ENCODE results near the gene BARHL1. TPM values are rescaled to one million over a fixed set of nuclear protein-coding genes. Genes with fewer than 3 reads are reported as not detected.
A peak's percentile ranks its signal among the peaks of the same experiment; 100 is the strongest.

The BARHL1 gene
- polyA plus RNA-seq, 1 of the 3 experiments (the other 2 are of a cell fraction) = not detected

- H3K4me1 ChIP-seq (ENCODE audit: control insufficient read depth in 1 of 2, insufficient read depth in 2 of 2, low read depth in 1 of 2, low read length in 1 of 2) = no peaks in the 10 kb centered on the region; a peak in 1 of 4 replicates
- H3K27ac ChIP-seq (ENCODE audit: low read depth in 2 of 2, low read length in 1 of 2) = peak overlapping the region in 1 of 2 experiments; percentile 7; a peak in 1 of 4 replicates
- H3K9me2 ChIP-seq = no peaks in the 10 kb centered on the region
- no peak for TF ChIP-seq REST (IDR thresholded peaks at IDR 0.05; ENCODE audit: low read depth, low read length)
- TF ChIP-seq FOXM1 (IDR thresholded peaks at IDR 0.05; ENCODE audit: low read depth) = no peak
- no peak for TF ChIP-seq CHD2 (IDR thresholded peaks at IDR 0.05; ENCODE audit: low read length, partially characterized antibody)
- TF ChIP-seq JUND (IDR thresholded peaks at IDR 0.05) = no peak
- TF ChIP-seq TEAD4 (IDR thresholded peaks at IDR 0.05; ENCODE audit: borderline replicate concordance, insufficient read depth) = no peak
- no peak for TF ChIP-seq EP300 (IDR thresholded peaks at IDR 0.05; ENCODE audit: borderline replicate concordance in 1 of 2, low read depth in 1 of 2, low read length in 1 of 2)
- TF ChIP-seq RAD21 (IDR thresholded peaks at IDR 0.05; ENCODE audit: low read length) = no peak
- TF ChIP-seq, protein P1, sequence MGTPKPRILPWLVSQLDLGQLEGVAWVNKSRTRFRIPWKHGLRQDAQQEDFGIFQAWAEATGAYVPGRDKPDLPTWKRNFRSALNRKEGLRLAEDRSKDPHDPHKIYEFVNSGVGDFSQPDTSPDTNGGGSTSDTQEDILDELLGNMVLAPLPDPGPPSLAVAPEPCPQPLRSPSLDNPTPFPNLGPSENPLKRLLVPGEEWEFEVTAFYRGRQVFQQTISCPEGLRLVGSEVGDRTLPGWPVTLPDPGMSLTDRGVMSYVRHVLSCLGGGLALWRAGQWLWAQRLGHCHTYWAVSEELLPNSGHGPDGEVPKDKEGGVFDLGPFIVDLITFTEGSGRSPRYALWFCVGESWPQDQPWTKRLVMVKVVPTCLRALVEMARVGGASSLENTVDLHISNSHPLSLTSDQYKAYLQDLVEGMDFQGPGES (IDR thresholded peaks at IDR 0.05; ENCODE audit: low read depth, low read length) = no peak
- no peak for TF ChIP-seq EZH2phosphoT487 (IDR thresholded peaks at IDR 0.05; ENCODE audit: borderline replicate concordance, low read depth)
- POLR2A ChIA-PET = no interaction called here
- no peak for DNase-seq
- H3K4me3 ChIP-seq (ENCODE audit: low read depth in 2 of 2, low read length in 1 of 2) = no peak overlapping the region
- no peaks in the 10 kb centered on the region for H3K79me2 ChIP-seq (ENCODE audit: insufficient read depth)
- no peak overlapping the region for H3K9ac ChIP-seq
- H2AFZ ChIP-seq (ENCODE audit: low read depth) = no peak overlapping the region
- H4K20me1 ChIP-seq (ENCODE audit: insufficient read depth) = peaks cover 14% of the 10 kb centered on the region
- WGBS (ENCODE audit: low lambda C conversion rate) = 95% methylated on average over 6 of the region's 6 CpGs
- H3K4me2 ChIP-seq = no peak overlapping the region
- H3K36me3 ChIP-seq (replicated peaks in 1 of 2; ENCODE audit: control insufficient read depth in 1 of 2, insufficient read depth in 2 of 2, low read length in 1 of 2) = peaks cover 16 to 73% of the 10 kb centered on the region in 2 experiments
- peaks cover 6% of the 10 kb centered on the region for H3F3A ChIP-seq (replicated peaks; ENCODE audit: insufficient read depth)
- no peaks in the 10 kb centered on the region for H3K27me3 ChIP-seq (ENCODE audit: insufficient read depth)
- CTCF ChIA-PET = no interaction called here
- H3K9me3 ChIP-seq = no peaks in the 10 kb centered on the region
Measured at GRCh38 chr9:132605387-132605786, 23.0 kb downstream of the BARHL1 start.

DNA sequence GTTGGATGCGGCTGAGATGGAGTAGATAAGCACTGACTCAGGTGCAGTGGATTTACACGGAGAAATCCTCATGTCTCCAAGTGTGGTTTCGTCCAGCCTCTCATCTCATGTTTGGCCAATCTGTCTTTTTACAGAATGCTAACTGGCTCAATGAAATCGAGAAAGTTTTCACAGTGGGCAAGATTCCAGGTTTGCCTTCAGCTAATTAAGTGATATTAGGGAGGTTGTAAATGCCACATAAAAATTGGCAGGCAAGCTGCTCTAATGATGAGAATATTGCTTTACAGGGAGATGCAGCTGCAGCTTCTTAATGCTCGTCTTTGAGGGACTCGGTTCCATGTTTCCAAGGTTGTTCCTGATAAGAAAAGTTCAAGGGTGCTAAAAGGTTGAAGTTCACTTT, 23.7 kb downstream of the BARHL1 start:
- 82% methylated on average over 6 of the region's 6 CpGs for WGBS (ENCODE audit: low lambda C conversion rate)
- Histone ChIP-seq H3K9me3 (no peaks in the 10 kb centered on the region), H3K79me2 (ENCODE audit: insufficient read depth) (no peaks in the 10 kb centered on the region), H3F3A (replicated peaks; ENCODE audit: insufficient read depth) (peaks cover 6% of the 10 kb centered on the region), H3K4me2 (no peak overlapping the region), H3K4me1 (ENCODE audit: control insufficient read depth in 1 of 2, insufficient read depth in 2 of 2, low read depth in 1 of 2, low read length in 1 of 2) (no peaks in the 10 kb centered on the region; a peak in 1 of 4 replicates), H3K4me3 (ENCODE audit: low read depth in 2 of 2, low read length in 1 of 2) (no peak overlapping the region), H3K36me3 (replicated peaks in 1 of 2; ENCODE audit: control insufficient read depth in 1 of 2, insufficient read depth in 2 of 2, low read length in 1 of 2) (peaks cover 20 to 71% of the 10 kb centered on the region in 2 experiments), H3K9me2 (no peaks in the 10 kb centered on the region), H4K20me1 (ENCODE audit: insufficient read depth) (peaks cover 18% of the 10 kb centered on the region), H3K27ac (ENCODE audit: low read depth in 2 of 2, low read length in 1 of 2) (no peak overlapping the region), H3K9ac (no peak overlapping the region), H3K27me3 (ENCODE audit: insufficient read depth) (no peaks in the 10 kb centered on the region), H2AFZ (ENCODE audit: low read depth) (no peak overlapping the region)
- no peak for DNase-seq
- CTCF ChIA-PET = no interaction called here
- POLR2A ChIA-PET = interaction anchor here (0.6 kb wide), 1 partner anchor 268 kb away, joined by 6 read pairs; no protein-coding TSS in a partner anchor
- TF ChIP-seq FOXJ3 (CRISPR knock-in tag; IDR thresholded peaks at IDR 0.05) (no peak), MEF2A (IDR thresholded peaks at IDR 0.05; ENCODE audit: borderline replicate concordance, low read depth) (no peak), CHD2 (IDR thresholded peaks at IDR 0.05; ENCODE audit: low read length, partially characterized antibody) (no peak), SIN3A (IDR thresholded peaks at IDR 0.05; ENCODE audit: borderline replicate concordance, low read depth, low read length) (no peak), USF2 (IDR thresholded peaks at IDR 0.05; ENCODE audit: borderline replicate concordance, low read depth, low read length) (no peak), YY1 (IDR thresholded peaks at IDR 0.05; ENCODE audit: low read depth) (no peak), RFX5 (IDR thresholded peaks at IDR 0.05; ENCODE audit: low read length) (no peak), EZH2phosphoT487 (IDR thresholded peaks at IDR 0.05; ENCODE audit: borderline replicate concordance, low read depth) (no peak), TAF1 (IDR thresholded peaks at IDR 0.05; ENCODE audit: borderline replicate concordance, low read depth, low read length) (no peak), TEAD4 (IDR thresholded peaks at IDR 0.05; ENCODE audit: borderline replicate concordance, insufficient read depth) (no peak), CTCF (IDR thresholded peaks at IDR 0.05) (no peak)
- TF ChIP-seq, protein P1 (IDR thresholded peaks at IDR 0.05; ENCODE audit: low read depth, low read length) = no peak

Data from SK-N-SH (cell line).